ENCODE measurements around the gene ZNF691.

- TF ChIP-seq GATA2 (IDR thresholded peaks at IDR 0.05; ENCODE audit: low read depth, low read length) (no peak), GATA3 (IDR thresholded peaks at IDR 0.05; ENCODE audit: low read depth, low read length) (no peak)
Measured at GRCh38 chr1:42851960-42852607, 5.7 kb downstream of the ZNF691 start.

All from SH-SY5Y (cell line).